Fibroblast of skin of abdomen (primary cell): ENCODE data around the gene FAIM2.

Experiments used
- DNase-seq: peaks from one replicate; pipeline ENCODE4 v3.0.0-alpha.2; 2013

FAIM2 gene

DNA sequence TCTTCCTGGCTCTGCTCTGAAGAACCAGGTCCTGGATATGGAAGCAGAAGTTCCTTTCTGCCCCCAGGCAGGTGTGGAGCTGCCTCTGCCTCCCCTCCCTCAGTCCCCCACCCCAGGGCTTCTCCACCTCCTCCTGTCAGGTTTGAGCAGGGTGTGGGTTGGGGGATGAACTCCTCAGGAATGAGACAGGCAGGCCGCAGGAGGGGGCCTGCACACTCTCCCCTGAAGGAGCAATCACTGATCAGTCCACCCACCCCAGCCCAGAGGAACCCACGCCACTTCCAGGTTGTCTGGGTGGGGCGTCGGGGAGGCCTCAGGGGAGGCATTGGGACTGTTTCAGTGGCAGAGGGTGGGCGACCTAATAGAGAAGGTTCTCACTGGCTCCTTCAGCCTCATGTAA, 26.6 kb downstream of the FAIM2 start:
- no peak for DNase-seq

DNA sequence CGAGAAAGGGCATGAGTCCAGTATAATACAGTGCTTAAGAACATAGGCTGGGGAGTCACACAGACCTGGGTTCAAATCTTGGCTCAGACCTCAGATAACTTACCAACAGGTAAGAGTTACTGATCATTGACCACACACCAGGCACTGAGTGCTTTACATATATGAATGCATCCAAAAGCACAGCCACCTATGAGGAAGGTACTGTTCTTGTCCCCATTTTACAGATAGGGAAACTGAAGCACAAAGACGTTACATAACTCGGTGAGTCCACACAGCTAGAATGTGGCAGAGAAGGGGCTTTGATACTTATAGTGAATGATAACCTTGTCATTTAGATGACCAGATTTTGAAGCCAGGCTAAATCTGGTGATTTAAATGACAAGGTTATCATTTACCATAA, 27.6 kb downstream of the FAIM2 start:
- DNase-seq, result no peak

DNA sequence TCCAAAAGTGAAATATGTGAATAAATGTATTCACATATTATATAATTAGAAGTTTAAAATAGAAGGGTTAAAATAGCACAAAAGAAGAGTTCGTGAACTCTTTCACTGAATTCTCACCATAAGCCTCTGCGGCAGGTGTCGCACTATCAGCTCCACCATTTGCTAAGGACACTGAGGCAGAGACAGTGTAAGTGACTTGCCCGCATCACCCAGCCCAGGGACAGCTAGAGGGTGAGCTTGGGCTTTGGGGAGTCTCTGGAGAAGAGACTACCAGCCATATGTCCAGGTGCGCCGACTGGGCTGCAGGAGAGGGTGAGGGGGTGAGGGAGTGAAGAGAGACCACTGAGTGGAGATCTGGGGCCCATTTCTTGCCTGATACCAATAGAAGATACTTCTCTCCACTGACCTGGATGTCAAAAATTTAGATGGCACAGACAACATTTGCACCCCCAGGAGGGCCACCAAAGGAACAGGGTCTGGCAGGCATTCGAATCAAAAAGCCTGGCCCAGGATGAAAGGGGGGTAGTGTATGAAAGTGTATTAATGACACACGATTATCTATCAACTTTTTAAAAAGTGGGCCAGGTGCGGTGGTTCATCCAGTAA, 28.5 kb downstream of the FAIM2 start:
- no peak for DNase-seq

DNA sequence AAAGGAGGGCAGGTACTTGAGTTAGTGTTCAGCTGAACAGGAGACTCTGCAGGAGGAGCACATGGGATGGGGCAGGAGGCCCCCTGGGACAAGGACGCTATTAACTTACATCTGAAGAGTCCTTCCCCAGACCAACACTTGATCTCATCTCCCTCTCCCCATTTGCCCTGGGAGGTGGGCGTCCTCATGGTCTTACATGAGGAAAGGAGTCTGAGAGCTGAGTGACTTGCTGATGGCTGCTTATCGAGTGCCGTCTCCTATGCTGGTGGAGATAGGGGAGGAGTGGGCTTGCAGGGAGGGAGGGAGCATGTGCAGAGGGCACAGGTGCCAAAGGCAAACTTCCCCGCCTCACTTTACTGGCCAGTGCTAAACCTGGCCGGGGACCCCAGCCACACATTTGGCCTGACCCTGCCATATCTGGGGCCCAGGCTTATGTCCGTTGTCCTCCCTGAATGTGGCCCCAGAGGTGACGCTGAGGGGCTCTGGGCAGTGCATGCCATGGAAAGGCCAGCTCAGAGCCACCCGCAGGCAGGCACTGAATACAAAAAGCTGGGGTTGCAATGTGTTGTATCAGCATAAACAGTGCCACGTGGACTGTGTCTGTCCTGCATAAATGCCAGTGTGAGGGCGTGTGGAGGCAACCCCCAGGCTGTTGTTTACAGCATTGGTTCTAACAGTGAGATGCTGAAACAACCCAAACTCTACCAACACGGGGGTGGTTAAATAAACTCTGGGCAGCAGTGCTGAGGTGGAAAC, 29.4 kb downstream of the FAIM2 start:
- no peak for DNase-seq

DNA sequence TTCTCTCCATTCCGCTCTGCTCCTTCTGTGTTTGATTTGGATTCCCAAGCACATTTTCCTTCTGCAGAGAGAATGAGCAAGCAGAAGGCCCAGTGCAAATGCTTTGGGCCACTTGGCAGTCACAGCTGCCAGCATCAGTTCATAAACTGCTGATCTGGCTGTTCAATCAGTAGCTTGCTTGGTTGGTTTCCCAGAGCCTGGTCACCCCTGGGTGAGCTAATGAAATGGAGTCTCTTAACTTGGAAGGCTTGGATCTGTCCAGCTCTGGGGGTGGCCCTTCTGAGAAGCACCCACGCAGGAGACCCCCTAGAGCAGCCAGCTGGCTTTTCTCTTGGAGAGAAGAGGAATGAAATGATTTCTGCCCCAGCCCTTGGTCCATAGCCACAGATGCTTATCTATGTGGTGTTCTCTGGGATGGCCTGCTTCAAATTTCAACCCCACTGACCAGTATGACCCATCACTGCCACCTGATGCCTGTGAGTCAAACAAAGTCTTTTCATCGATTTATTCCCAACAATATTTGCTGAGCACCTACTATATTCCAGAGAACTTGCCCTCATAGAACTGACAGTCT, 30.3 kb downstream of the FAIM2 start:
- DNase-seq, result no peak

DNA sequence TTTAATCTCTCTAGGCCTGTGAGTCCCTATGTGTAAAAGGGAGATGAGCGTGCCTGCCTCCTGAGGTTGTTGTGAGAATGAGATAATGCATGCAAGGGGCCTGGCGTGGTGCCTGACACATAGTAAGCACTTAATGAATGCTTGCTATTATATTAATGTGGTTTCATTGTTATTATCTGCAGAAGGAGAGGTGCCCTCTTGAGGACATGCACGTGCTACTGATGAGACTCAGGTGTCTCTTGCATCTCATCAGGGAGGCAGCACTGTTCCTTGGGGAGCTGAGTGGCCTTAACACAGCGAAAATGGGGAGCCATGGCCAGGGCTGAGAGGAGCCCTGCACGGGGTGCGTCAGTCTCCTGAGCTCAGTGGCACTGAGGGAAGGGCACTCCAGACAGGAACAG, 30.9 kb downstream of the FAIM2 start:
- peak; percentile 34 for DNase-seq

DNA sequence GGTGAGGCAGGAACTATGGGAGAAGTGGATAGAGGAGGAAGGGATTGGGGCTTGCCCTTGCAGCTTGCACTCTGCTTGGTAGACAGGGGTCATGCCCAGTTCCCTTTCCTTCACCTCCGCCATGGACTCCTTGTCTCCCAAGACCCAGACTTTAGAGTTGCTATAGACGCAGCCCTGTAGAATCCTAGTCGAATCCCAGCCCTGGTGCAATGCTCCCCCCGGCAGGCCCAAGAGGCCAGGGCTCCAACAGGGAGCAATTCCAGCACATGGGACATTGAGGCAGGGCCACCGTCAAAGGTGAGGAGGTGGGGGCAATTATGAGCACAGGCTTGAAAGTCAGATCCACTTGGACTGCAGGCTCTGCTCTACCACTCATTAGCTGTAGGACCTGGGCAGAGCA, 31.3 kb downstream of the FAIM2 start:
- DNase-seq, result no peak

DNA sequence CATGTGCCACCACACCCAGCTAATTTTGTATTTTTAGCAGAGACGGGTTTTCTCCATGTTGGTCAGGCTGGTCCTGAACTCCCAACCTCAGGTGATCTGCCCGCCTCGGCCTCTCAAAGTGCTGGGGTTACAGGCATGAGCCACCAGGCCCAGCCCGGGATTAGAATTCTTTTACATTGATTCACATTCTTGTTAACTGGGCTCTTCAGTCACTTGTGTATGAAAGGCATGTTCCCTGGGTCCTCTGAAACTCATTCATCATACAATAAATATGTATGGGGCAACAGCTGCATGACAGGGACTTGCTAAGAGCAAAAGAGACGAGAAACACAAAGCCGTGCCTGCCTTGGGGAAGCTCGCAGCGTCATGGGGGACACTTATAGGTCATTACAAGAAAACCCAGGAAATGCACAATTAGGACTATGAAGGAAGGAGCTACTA, 31.9 kb downstream of the FAIM2 start:
- peak; percentile 57 for DNase-seq

DNA sequence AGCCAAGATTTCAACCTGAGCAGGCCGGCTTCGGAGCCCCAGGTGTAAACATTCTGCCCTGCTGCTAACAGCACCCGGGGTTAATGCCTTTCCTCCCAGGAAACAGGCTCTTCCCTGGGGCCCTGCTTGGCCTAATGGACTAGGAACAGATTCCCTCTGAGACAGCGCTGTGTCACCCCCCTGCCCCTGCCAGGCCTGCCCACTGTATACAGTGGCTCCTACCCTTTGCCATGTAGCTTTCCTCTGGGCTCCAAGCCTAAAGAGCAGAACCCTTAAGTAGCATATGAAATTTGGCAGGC, 32.5 kb downstream of the FAIM2 start:
- no peak for DNase-seq

DNA sequence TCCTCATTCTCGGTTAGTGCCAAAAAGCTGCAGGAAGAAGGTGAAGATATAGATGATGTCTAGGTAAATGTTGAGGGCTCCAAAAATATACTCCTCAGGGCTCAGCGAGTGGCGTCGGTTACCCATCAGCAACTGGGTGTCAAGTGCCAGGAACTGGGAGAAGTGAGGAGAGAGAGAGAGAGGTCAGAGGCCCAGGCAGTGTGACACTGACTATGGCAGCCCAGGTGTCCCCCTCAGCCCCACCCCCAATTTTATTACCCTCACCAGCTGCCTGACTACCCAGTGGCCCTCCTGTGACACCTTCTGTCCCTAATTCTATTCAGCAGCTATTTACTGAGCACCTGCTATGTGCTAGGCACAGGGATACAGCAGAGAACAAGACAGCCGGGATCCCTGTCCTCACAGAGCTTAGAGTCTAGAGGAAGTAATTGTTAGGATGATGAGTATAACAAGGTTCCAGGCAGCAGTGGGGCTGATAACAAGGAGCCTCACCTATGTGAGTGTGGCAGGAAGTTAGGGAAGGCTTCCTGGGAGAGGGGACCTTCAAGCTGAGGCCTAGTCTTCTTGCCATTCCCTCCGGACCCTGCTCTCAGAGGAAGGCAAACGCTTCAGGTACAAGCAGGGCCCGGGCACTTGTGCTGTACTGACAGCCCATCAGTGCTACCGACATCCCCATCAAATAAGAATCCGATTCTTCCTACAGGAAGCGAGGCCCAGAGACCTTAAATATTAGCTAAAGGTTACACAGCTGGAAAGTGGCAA, 33.0 kb downstream of the FAIM2 start:
- no peak for DNase-seq

DNA sequence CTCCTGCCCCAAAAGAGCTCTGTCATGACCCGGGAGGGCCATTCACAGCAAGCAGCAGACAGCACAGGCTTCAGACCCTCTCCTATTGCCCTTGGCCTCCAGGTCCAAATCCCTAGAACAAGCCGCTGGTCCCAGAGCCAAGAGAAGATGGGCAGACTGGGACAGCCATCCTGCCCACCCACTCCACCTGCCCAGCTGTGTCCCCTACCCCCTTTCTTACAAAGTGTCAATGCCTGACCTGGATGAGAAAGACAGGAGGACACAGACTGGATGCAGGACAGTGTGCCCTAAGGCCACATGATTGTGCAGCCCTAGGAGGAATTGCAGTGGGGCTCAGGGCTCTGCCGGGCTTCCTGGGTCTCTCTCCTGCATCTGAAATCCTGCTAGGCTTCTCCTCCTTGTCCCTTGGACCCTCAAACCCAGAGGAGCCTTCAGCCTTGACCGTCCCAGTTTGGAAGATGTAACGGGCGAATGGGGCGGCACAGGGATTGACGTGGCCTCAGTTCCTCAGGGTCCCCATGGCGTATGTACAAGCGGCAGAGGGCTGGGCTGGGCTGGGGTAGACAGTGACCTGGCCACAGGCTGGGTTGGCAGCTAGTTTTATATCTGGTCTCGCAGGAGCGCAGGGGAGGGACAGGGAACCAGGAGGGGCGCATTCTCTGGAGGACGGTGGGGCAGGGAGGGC, 33.7 kb downstream of the FAIM2 start:
- no peak for DNase-seq

DNA sequence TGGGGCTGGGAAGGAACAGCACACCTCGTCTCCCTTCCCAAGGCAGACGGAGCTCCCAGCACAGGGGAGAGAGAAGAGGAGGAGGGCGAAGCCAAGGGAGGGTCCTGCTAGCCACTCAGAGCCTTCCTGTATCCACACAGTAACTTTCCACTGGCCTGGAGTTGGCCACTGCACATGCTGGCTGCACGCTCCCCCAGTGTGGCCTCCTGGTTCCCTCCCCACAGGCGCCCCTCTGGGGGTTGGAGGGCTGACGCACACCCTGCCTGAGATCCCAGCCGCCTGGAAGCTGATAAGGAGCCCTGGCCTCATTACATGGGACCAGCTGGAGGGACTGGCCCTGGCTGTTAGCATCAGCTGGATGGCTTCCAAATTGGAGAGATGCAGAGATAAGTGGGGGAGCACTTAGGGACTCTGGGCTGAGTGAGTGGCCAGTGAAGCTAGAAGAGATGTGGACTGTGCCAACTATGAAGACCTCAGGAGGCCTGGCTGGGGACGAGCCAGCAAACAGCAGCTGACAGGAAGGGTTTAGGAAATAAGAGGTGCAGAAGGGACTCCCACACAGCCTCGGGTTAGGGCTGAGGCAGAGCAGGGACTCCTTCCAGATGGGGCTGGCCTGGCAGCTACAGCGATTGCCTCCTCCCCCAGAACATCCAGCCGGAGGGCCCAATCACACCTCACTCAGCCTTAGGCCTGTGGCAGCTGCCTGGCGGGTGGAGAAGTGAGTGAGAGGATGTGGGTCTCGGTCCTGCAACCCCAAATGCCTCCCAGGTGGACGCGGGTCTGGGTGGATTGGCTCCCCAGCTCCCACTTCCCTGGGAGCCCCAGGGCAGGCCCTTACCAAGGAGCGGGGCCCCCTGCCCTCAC, 34.5 kb downstream of the FAIM2 start:
- peak; percentile 91 for DNase-seq

DNA sequence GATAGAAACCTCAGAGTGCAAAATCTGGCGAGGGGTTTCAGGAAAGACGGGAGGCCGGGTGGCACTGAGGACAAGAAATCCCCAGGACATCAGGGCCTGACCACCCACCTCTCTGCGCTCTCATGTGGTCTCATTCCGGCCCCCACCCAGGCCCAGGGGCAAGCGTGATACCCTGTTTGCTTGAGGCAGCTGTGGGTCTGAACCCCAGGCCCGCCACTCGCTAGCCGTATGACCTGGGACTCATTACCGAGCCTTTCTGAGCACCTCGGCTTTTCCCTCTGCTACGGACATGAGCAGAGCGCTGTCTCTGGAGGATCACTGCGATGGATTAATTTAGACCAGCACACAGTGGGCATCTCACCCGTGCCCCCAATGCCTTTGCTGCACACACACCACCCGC, 35.3 kb downstream of the FAIM2 start:
- DNase-seq, result no peak

DNA sequence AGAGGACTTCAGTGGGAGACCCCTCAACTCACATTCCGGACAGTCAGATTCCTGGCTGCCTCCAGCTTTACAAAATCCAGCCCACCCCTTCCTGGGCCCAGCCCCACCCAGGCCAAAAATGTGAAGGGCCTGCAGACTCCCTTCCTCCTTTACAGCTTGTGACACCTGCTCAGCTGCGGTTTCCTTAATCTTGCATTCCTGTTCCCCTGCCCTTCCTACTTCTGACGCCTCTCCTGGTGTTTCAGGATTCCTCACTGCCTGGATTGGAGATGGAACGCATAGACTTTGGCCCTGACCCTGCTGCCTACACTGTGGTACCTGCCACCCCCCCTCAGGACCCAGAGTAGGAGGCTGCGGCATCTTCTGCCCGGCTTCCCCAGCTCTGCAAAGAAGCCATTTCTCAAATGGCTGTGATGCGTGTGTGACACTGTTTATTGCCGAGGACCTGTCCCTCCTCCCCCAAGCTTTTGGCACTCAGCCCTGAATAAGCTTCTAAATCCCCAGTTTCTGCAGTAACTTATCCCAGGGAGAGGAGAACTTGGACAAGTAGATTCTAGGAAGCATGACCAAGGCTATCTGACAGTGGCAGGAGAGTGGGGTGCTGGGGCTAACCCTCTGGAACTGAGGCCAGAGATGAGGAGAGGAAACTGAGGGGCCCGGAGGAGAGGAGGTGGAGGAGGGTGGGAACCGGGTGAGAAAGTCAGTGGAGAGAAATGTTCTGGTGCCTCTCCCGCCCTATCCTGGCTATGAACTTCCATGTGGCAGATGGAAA, 35.9 kb downstream of the FAIM2 start:
- no peak for DNase-seq

DNA sequence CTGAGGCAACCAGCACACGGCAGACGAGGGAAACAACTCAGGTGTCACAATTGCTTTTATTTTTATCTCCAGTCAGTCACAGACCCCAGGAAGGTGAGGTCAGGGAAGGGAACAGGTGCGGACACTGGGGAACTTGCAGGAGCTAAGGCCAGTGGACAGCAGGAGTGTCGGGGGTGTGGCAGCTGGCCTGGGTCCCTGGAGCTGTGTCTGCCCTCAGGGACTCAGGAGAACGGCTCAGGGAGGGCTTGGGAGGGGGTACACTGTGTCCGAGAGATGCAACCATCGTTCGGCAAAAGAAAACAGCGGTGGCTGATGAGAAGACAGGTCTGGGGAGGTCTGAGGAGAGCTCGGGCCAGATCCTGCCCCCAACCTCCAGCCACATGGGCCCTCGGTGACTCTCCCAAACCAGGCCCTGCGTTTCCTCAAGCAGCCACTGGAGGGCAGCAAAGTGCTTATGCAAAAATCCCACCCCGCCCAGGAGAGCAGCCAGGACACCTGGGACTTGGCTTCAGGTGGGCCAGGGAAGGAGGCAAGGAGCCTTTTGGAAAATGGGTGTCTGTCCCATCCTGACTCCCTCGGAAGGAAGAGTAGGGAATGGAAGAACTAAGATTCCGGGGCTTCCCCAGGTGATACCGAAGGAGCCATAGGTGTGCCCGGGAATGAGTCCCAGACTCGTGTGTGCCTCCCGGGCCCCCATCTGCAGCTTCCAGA, 36.7 kb downstream of the FAIM2 start:
- DNase-seq, result peak; percentile 57

DNA sequence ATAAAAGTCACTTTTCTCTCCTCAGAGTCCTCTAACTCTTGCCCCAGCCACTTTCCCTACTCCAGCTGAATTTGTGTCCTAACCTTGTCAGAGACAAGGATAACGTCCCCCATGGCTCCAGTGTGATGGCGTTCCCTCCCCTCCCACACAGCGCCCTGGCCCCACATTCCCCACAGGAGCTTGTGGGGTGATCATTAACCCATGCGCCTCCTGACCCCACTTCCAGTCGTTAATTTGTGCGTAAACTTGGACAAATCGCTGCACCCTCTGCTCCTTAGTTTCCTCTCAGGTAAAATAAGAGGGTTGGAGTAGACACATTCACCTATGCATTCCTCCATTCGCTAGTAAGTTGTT, 37.9 kb downstream of the FAIM2 start:
- no peak for DNase-seq

DNA sequence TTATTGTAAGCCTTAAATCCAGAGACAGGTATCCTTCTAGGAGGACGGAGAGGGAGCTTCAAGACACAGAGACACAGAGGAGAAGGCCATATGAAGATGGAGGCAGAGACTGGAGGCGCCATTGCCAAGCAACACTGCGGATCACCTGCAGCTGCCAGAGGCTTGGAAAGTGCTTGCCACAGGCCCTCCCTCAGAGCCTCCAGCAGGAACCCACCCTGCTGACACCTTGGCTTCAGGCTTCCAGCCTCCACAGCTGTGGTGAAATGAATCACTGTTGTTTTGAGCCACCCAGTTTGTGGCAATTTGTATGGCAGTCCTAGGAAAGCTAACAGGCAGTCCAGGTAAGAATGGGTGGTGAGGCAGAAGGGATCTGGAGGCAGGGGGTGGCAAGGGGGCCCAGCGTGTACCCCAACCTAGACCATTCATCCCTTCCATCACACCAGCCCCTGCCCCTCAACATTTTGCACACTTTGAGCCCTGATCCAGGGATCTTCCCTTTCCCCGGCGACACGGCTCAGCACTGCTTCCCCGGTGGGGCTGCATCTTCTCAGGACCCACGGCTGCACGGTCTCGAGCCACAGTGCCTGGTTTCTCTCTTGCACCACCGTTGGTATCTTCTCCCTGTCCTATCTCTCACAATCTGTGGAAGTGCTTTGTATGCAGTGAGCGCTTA, 38.5 kb downstream of the FAIM2 start:
- DNase-seq, result no peak

DNA sequence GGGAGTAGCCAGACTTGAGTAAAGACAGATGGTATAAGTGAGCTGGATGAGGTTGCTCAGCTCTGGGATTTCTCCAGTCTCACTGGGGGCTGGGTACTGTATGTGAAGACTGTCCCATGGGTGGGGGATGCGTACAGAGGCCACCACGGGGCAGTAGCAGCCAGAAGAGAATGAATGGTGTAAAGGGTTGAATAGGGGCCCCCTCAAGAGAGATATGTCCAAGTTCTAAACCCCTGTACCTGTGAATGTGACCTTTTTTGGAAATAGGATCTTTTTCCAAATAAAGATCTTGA, 39.0 kb downstream of the FAIM2 start:
- DNase-seq, result no peak

DNA sequence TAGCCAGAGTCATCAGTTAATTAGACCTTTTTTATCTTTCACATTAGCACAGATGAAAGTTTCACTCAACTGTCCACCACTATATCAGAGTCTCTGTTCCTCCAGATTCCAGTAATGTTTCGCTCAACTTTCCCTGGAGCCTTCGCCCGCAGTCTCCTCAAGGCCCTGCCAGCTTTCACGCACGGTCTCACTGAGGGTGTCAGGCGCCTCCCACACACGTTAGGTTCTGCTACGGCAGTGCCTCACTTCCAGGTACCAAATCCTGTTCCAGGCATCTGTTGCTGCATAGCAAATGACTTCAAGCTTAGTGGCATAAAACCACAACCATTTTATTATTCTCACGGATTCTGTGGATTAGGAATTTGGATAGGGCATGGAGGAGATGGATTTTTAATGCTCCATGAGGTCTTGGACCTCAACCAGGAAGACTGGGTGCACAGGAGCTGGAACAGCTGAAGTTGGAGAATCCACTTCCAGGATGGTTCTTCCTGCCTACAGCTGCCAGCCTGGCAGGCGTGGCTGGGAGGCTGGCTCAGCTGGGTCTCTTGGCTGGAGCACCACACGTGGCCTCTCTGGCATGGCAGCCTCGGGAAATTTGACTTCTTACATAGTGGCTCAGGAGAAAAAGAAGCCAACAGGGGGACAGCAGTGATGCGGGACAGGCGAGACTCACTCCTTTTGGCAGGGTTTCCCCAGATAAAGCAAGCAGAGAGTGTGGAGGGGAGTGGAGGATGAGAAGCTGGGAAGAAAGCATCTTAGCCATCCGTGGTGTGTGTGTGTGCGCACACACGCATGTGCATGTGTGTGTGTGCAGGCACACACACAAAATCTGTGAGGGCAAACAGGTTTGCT, 39.5 kb downstream of the FAIM2 start:
- no peak for DNase-seq
